ENCODE data around the gene IFT122.
"Not testable (repeated sequence)": the region's sequence is repeated elsewhere in the genome, so short reads cannot be mapped to it uniquely, and the experiment has no call there.

The IFT122 gene

DNA sequence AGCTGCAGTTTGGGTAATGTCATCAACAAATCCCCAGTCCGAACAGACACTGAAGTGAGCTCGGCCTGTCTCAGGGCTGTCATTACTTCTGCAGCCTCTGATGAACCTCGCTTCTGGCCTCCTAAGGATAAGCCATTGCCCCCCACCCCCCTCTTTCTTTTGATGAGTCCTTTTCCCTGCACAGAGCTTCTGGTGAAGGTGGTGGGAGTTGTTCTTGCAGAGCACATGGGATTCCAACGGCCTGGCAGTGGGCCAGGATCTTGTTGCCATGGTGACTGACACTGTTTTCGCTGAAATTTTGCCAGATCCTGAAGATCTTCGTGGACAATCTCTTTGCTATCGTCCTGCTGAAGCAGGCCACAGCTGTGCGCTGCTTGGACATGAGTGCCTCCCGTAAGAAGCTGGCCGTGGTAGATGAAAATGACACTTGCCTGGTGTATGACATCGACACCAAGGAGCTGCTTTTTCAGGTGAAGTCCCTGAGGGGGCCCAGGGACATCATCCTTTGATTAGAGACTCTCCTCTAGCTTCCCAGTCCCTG, 41.3 kb downstream of the IFT122 start:
- not testable (repeated sequence) for DNase-seq

DNA sequence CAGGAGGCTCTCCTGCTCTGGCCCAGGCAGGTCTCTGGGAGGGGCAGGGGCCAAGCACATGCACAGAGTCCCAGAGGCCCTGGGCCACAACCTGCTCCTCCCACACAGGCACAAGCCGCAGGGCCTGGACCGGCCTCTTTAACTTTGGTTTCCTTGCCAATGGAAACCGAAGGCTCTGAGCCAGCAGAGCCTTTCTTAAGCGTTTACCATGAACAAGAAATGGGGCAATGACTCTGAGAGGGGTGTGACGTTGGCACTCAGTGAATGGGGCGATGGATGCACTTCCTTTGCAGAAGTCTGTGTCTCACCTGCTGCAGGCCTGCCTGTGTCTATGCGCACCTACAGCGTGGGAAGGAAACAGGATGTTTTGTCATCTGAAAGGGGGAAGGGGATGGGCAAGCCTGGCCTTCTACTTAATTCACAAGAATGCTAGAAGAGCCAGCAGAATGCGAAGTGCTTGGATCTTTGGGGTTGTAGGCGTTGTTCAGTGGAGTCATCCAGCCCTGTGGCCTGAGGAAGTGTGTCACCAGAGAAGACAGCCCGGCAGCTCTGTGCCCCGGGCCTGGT, 41.8 kb downstream of the IFT122 start:
- DNase-seq = peak; percentile 65

DNA sequence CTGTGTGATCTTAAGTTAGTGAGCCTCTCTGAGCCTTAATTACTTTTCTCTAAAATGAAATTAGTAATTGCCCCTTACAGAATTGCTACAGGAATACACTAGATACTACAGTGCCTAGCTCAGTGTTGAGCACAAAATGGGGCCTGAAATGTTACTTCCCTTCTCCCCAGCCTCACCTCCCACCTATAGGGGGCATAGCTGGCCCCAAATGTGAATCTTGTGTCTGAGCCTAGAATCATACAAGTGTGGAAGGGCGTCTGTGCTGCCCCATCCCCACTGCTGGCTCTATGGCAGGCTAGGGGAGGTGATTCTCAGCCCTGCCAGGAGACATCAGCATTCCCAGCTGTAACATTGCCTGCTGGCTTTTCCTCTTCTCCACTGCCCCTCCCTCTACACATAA, 42.7 kb downstream of the IFT122 start:
- no peak for DNase-seq

DNA sequence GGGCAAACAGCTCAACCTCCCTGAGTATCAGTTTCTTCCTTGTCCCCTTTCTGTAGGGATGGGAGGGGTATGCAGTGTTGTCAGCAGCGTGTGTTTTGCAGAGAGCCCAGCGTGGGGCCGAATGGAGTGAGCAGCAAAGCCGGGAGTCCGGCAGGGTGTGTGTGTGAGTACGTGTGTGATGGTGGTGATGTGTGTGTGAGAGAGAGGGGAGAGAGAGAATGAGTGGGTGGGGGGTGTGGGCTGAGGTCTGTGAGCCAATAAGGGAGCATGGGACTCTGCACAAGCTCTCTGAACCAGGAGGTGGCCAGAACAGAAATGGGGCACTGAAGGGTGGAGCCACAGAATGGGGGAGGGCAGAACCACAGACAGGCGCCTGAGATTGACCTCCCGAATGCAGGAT, 43.8 kb downstream of the IFT122 start:
- DNase-seq = no peak

DNA sequence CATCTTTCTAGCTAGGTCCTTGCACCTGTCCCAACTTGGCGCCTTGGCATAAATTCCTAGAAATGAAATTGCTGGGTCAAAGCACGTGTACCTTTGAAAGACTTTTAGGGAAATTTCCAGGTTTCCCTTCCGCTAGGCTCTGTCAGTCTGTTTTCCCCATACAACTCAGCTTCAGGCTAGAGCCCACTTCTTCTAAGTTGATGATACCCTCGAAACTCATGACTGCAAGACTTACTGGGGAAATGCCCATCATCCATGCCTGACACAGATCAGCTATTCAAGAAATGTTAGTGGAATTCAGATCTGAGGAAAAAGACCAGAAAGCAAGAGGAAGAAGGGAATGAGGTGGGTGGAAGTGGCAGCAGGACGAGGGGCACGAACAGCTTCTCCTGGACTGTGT, 45.1 kb downstream of the IFT122 start:
- not testable (repeated sequence) for DNase-seq

DNA sequence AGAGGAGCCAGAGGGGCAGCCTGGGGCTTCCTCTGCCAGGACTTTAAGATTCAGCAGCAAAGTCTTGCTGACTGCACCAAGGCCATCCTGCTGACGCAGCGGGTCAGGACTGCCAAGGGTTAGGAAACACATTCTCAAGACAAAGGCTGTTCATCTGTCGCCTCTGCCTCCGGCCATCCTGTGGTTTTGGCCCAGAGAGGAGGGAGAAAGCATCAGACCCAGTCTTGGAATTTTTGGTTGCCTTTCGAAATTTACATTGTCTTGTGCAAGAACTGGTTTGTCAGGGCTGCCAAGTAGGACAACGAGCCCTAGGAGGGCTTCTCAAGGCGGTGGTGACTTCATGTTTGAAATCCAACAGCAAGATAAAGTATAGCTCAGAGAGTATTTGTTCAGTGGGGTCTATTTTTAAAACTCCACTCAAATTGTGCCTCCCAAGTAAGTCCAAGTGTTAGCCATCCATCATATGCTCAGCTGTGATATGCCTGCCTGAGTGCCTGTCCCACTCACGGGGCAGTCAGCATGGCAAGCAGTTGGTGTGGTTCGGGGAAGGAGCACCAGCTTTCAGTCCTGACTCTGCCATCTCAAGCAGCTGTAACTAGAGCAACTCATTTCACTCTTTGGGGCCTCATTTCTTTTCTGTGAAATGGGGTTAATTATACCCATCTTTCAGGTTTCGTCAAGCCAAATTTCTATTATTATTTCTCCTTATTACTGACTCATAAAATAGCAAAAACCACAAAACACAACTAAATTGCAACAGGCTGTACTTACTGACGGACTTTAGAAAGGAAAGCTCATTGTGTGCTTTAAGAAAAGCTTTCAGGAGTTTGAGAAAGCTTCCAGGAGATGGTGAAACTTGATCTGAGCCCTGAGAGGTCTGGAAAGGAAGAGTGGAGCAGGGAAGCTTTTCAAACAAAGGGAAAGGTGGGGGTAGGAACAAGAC, 46.0 kb downstream of the IFT122 start:
- DNase-seq = no peak

DNA sequence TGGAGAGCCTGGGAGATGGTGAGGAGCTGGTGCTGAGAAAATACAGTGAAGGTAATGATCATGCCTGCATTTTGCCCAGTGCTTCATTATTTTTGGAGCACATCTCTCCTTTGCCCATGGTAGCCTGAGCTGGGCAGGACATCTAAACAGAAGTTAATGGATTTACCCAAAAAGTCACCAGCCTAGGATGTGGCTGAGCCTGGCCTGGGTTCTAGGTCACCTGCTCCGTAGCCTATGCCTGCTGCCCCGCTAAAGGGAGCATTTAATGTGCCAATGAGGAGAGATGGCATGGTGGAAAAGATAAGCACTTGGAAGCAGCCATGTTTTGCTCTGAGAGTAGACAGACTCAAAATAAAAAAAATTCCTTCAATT, 46.6 kb downstream of the IFT122 start:
- no peak for DNase-seq

DNA sequence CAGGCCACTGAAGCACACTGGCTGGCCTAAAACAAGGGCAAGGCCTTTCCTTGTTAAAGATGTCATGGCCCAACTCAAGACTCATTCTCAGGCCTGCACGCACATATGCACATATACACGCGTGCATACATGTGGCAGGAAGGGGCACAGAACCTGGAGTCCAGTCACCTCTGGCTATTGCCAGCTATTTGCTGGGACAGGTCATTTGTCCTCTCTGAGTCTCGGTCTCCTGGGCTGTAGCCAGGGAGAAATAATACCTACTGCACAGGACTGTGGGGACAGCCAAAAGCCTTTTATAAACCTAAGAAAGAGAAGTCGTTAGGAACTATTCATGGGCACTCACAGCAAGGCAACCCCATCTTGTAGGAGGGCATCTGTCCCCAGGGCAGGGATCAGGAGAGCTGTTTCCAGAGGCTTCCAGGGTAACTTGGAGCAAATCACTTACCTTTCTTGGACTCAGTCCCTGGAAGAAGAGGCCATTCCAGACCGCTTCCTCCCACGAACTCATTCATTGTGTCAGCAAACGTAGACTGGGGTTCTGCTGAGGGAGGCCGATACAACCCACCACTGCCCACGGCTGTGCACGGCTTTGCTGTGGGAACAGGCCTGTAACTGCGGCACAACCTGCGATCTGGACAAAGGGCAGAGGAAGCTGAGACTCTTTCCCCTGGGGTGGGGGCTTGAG, 47.3 kb downstream of the IFT122 start:
- DNase-seq = no peak

DNA sequence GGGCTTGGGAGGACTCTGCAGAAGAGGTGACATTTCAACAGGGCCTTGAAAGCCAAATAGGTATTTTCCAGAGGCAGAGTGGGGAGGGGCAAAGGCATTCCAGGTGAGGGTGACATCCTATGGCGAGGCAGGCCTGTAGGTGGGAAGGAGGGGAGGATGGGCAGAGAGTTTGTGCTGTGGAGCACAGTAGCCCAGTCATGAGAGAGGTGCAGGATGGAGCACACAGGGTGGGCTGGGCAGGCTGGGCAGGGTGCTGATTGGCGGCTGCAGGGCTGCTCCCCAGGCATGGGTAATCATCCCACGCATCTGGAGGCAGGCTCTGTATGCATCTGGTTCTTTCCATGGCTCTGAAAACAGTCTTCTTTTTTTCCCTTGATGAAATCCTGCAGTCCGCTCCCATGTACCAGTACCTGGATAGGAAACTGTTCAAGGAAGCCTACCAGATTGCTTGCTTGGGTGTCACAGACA, 47.9 kb downstream of the IFT122 start:
- not testable (repeated sequence) for DNase-seq

DNA sequence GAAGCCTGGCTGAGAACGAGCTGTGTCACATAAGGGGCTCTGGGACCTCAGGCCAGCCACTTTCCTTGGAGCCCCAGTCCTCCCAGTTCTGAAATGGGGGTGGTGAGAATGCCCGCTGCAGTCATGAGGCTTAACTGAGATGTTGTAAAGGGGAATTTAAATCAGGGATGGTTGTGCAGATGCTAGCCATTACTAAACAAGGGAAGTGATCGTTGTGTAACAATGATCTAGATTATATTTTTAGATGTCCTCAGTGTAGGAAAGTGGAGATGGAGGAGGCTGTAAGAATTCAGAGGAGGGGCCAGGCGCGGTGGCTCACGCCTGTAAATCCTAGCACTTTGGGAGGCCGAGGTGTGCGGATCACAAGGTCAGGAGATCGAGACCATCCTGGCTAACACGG, 49.2 kb downstream of the IFT122 start:
- not testable (repeated sequence) for DNase-seq

DNA sequence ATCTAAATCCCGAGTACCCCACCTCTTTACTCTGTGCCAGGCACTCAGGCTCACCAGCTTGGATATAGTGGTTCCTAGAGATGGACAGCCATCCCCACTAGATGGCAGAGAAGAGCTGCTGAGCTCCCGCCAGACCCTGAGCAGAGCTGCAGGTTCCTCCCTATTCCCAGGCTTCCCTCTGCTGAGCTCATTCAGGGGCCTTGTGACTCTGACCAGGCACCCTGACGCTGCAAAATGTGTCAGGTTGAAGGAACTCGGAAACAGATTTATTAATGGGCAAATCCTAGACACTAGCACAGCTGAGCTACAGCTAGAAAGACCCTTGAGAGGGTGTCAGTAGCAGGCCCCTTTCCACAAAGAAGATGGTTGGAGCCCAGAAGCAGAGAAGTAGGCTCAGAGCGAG, 50.2 kb downstream of the IFT122 start:
- peak; percentile 64 for DNase-seq

DNA sequence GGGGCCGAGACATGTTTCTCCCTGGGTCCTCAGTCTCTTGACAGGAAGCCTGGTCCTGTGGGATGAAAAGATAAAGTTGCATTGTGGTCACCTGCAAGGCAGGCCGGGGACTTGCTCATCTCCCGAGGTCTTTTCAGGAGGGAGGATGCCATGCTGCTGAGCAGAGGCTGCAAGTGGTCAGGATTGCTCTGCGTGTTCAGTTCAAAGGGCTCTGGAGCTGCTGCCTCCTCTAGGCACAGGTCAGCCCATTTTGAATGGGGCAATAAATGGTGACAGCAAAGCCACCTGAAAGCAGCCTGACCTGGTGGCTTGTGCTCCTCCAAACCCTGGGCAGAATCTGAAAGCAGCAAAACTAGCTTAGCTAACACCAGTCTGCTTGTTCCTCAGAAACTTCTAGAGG, 51.1 kb downstream of the IFT122 start:
- not testable (repeated sequence) for DNase-seq

DNA sequence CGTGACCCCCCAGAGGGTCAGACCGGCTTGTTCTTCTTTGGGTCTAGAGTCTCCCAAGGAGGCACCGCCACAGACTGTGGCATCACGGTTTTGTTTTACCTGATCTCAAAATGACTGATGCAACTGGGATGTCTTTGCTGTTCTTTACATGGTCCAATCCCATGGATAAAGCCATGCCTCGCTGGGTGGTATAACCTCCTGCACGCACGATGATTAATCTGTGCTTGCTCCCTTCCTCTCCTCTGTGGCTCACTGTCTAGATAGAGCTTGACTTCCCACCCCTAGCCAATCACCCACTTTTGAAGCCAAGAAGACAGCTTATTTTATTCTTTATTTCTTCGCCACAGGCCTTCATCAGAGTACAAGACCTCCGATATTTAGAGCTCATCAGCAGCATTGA, 51.8 kb downstream of the IFT122 start:
- no peak for DNase-seq

DNA sequence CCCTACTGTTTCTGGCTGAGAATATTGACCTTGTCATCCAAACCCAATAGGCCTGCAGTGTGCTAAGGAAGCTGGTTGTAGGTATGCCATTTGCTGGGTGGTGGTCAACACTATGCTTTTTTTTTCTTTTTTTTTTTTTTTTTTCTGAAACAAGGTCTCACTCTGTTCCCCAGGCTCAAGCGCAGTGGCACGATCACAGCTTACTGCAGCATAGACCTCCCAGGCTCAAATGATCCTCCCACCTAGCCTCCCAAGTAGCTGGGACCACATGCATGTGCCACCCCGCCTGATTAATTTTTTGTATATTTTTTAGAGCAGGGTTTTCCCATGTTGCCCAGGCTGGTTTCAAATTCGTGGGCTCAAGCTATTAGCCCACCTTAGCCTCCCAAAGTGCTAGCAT, 52.7 kb downstream of the IFT122 start:
- no peak for DNase-seq

DNA sequence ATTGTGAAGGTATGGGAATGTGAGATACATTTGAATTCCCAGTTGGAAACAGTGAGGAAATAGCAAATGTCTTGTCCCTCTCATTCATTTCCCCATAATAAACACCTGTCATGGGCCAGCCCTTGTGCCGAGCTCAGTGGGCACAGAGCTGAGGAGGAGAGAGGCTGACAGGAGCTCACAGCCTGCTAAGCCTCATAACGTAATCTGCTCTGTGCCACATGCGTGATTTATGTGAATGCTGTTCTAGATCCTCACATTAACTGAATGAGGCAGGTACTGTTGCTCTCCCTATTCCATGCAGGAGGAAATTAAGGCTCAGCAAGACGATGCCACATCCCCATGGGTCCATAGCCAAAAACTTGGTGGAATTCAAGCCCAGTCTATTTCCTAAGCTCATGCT, 53.2 kb downstream of the IFT122 start:
- DNase-seq = no peak

DNA sequence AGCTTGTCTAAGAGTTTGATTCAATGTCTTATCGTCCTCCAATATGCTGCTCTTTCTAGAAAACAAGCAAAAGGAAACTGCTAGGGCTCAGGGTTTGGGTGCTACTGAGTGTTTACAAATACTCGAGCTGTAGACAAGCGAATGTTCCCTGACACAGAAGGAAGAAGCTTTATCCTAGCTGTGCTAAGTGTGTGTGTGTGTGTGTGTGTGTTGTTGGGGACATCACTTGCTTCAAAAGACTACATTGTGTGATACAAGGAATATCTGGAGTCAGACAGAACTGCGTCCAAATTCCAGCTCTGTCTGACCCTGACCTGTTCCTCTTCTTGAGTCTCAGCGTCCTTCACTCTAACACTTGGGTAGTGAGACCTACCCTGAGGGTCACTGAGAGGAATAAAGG, 54.5 kb downstream of the IFT122 start:
- DNase-seq = not testable (repeated sequence)

DNA sequence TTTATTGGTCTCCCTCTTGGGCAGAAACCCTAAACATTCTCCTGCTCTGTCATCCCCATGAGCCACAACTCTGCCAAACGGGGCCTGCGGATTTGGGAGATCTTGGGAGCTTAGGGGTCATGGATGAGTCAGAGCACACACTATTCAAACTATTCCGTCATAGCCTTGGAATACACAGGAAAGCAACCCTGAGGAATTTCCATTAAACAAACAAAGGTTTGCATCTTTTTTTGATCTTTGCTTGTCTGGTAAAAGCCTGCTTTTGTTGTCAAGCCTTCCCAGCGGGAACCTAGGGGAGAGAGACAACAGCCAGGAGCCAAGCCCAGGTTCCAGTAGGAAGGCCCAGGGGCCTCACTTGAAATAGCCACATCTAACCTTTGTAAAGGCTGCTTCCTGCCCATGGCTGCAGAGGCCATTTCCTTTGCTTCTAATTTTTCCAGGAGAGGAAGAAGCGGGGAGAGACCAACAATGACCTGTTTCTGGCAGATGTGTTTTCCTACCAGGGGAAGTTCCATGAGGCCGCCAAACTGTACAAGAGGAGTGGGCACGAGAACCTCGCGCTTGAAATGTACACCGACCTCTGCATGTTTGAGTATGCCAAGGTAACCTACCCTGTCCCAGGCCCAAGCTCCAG, 55.1 kb downstream of the IFT122 start:
- not testable (repeated sequence) for DNase-seq

DNA sequence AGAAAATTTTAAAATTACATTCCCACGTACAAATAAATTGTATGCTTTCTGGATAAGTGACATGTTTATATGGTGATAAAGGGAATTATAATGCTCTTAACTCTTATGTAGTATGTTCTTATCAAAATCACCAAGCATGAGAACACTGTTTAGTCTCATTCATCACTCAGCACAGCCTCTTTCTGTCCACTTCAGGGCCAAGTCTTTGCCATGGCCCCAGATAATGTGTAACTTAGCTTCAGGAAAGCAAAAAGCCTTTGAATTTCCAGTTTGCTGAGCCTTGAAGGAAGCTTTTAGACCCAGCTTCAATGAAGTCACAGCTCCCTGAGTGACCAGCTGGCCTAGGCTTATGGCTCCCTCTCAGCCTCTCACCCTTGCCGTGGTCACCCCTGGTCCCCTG, 57.9 kb downstream of the IFT122 start:
- not testable (repeated sequence) for DNase-seq

DNA sequence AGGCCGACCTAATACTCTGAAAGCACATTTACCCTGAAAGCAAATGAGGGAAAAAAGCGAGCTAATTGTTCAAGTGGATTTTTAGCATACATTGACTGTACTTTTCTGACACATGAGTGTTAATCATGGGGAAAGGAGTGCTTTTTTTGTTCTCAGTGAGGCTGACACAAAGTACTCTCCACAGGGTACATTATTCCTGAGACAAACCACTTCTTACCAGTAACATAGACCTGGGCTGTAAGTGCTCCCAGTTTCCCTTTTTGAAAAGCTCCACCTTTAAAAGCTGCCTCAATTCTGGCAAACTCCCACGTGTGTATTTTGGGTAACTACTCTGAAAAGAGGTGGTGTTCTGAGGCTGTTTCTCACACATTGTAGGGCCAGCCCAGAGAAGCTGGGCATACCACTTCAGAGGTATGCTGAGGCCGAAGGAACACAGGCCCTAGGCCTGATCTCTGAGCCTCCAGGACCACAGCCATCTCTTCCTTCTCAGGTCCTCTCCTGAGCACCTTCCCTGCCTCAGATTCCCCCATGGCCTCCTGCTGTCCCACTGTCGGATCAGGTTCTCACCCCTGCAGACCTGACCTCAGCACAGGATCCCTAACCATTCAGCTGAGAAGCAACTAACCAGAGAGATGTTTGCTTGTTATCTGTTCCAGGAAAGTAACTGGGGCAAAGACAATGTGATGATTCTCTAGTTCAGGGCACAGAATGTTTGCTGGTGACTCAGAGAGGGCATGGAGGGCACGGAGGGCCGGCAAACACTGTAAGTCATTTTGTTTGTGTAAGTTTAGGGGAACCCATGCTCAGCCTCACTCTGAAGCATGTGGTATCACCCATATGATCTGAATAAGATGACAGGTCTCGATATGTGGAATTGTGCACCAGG, 58.8 kb downstream of the IFT122 start:
- DNase-seq = not testable (repeated sequence)

DNA sequence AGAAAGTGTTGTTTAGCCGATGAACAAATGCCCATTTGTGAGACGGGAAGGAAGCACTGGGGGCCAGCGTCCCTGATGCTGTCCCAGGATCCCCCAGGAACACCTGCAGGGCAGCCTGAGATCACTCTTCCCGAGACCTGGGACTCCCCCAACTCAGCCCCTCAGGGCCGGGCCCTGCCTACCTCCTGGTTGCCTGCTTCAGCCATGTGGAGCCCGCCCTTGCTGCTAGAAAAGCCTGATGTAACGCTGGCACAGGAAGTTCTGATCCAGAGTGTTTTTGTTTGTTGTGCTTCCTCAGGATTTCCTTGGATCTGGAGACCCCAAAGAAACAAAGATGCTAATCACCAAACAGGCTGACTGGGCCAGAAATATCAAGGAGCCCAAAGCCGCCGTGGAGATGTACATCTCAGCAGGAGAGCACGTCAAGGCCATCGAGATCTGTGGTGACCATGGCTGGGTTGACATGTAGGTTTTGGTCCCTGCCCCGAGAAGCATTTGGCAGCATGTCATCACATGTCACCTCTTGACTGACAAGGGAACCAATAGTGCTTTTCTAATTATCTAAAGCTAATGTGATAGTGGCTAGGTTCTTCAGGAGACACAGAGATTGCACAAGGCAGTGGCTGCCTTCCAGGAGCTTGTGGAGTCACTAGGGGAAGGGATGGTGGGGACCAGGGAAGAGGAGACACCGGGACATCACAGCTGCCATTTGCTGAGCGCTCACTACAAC, 59.7 kb downstream of the IFT122 start:
- not testable (repeated sequence) for DNase-seq

DNA sequence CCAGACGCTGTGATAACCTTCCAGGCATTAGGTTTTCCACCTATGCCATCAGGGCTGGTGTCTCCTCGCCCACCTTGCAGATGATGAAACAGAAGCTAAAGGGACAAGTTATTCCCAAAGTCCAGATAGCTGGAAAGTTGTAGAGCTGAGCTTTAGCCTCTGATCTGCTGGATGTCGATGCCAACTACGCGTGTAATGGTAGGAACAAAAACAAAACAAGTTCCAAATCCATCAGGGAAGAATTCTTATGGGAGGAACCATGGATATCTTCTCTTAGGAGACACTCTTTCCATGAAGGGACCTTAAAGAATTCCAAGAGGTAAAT, 60.3 kb downstream of the IFT122 start:
- DNase-seq = no peak

Data from CD4-positive, alpha-beta T cell treated with Interleukin-17A for 4 hours (primary cell).